WTC11 (cell line): ENCODE results near the gene NKX6-1.

Experiments used
- CBFB ChIP-seq: sonication (generic); formaldehyde crosslinking; IDR thresholded peaks from 2 replicates; pipeline ENCODE4 v1.8.1; 2022; ENCODE audit warnings: mild to moderate bottlenecking, low read depth, missing genetic modification reagents
- CREB1 ChIP-seq: sonication (generic); formaldehyde crosslinking; IDR thresholded peaks from 2 replicates; pipeline ENCODE4 v1.8.0; 2023; ENCODE audit warnings: mild to moderate bottlenecking, missing genetic modification reagents
- MYBL2 ChIP-seq: sonication (generic); formaldehyde crosslinking; IDR thresholded peaks from 2 replicates; pipeline ENCODE4 v1.8.1; 2023; ENCODE audit warnings: mild to moderate bottlenecking, moderate library complexity, missing genetic modification reagents
- NFE2L1 ChIP-seq: sonication (generic); formaldehyde crosslinking; IDR thresholded peaks from 2 replicates; pipeline ENCODE4 v1.8.1; 2023; ENCODE audit warnings: missing genetic modification reagents
- SMAD4 ChIP-seq: sonication (generic); formaldehyde crosslinking; IDR thresholded peaks from 2 replicates; pipeline ENCODE4 v1.8.0; 2022; ENCODE audit warnings: mild to moderate bottlenecking, missing genetic modification reagents
- TF ChIP-seq, protein P1 (sequence below): fragments of 250-450 bp; sonication (Bioruptor Pico); IDR thresholded peaks from 2 replicates; pipeline ENCODE4 v1.8.0; 2021; ENCODE audit warnings: mild to moderate bottlenecking
- TF ChIP-seq, protein P2 (sequence below): fragments of 200-600 bp; IDR thresholded peaks from 2 replicates; pipeline ENCODE4 v1.8.0; 2022; ENCODE audit warnings: antibody characterized with exemption
- TF ChIP-seq, protein P3 (sequence below): fragments of 250-450 bp; sonication (Bioruptor Pico); IDR thresholded peaks from 2 replicates; pipeline ENCODE4 v1.9.0; 2021; ENCODE audit warnings: moderate library complexity, mild to moderate bottlenecking, inconsistent platforms, borderline replicate concordance
- TF ChIP-seq, protein P4 (sequence below): sonication (generic); formaldehyde crosslinking; IDR thresholded peaks from 2 replicates; pipeline ENCODE4 v1.8.0; 2022; ENCODE audit warnings: mild to moderate bottlenecking, missing genetic modification reagents

DNA sequence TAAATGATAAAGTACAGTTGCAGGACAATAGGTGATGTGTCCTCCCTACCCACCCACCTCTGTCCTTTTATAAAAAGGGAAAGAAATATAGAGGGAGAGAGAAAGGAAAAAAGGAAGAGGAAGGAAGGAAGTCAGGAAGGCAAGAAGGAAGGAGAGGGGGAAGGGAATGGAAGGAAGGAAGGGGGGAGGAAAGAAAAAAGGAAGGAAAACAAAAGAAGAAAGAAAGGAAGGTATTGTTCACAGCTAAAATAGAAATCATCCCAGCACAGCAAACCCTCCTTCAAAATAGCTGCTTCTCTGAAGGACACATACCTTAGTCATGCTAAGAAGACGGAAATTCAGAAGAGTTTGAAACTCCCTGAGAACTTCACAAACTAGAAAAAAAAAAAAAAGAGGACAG, 8.4 kb downstream of the NKX6-1 start:
- TF ChIP-seq, protein P1, sequence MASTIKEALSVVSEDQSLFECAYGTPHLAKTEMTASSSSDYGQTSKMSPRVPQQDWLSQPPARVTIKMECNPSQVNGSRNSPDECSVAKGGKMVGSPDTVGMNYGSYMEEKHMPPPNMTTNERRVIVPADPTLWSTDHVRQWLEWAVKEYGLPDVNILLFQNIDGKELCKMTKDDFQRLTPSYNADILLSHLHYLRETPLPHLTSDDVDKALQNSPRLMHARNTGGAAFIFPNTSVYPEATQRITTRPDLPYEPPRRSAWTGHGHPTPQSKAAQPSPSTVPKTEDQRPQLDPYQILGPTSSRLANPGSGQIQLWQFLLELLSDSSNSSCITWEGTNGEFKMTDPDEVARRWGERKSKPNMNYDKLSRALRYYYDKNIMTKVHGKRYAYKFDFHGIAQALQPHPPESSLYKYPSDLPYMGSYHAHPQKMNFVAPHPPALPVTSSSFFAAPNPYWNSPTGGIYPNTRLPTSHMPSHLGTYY (CRISPR knock-in tag) = no peak
- TF ChIP-seq, protein P2, sequence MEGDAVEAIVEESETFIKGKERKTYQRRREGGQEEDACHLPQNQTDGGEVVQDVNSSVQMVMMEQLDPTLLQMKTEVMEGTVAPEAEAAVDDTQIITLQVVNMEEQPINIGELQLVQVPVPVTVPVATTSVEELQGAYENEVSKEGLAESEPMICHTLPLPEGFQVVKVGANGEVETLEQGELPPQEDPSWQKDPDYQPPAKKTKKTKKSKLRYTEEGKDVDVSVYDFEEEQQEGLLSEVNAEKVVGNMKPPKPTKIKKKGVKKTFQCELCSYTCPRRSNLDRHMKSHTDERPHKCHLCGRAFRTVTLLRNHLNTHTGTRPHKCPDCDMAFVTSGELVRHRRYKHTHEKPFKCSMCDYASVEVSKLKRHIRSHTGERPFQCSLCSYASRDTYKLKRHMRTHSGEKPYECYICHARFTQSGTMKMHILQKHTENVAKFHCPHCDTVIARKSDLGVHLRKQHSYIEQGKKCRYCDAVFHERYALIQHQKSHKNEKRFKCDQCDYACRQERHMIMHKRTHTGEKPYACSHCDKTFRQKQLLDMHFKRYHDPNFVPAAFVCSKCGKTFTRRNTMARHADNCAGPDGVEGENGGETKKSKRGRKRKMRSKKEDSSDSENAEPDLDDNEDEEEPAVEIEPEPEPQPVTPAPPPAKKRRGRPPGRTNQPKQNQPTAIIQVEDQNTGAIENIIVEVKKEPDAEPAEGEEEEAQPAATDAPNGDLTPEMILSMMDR = no peak
- TF ChIP-seq MYBL2 (CRISPR knock-in tag) = no peak
- TF ChIP-seq NFE2L1 (CRISPR knock-in tag) = no peak
- TF ChIP-seq CBFB (CRISPR knock-in tag) = no peak
- TF ChIP-seq SMAD4 (CRISPR knock-in tag) = no peak
- TF ChIP-seq, protein P3, sequence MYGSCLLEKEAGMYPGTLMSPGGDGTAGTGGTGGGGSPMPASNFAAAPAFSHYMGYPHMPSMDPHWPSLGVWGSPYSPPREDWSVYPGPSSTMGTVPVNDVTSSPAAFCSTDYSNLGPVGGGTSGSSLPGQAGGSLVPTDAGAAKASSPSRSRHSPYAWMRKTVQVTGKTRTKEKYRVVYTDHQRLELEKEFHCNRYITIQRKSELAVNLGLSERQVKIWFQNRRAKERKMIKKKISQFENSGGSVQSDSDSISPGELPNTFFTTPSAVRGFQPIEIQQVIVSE (CRISPR knock-in tag) = no peak
- no peak for TF ChIP-seq CREB1
- TF ChIP-seq, protein P4, sequence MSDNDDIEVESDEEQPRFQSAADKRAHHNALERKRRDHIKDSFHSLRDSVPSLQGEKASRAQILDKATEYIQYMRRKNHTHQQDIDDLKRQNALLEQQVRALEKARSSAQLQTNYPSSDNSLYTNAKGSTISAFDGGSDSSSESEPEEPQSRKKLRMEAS (CRISPR knock-in tag) = no peak
